SIG-M5 treated with dmso at 0.1 percent for 504 hours (cell line): Measurements from ENCODE around the gene UBXN1.
A peak's percentile ranks its signal among the peaks of the same experiment; 100 is the strongest.

Source experiments
- DNase-seq: peaks from one replicate; lab custom pipeline; 2025; ENCODE audit not compliant: unreplicated experiment; lab: John Stamatoyannopoulos, UW

The UBXN1 gene

DNA sequence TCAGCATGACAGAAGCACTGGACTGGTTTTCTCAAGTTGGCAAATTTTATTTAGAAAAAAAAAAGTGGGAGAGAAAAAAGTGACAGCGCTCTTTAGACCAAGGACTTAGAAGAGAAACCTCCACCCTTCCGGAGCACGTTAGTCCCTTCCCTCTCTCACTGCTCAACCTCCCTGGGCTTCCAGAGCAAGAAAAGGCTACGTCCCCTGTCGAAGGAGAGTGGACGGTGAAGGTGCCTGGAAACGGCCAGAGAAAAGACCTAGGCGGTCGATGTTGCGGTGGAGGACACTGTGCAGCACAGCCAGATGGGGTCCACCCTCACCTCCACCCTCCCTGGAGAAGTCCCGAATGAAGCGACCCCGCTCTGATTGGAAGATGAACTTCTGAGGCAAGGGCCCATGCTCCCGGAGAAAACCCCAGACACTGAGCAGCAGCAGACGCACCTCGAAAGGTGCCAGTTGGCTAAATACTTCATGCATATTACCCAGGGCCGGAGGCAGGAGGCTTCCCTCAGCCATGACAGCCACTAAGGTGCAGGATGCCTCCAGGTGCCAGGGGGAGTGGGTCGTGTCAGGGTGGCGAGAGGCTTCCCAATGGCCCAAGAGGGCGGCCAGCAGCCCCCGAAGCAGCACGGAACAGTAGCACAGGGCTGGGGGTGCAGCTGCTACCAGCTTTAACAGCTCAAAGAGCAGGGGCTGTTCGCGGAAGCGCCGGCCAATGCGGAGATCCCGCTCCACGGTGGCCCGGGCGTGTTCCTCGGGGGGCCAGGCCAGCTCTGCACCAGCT, 31.9 kb downstream of the UBXN1 start:
- DNase-seq, result no peak

DNA sequence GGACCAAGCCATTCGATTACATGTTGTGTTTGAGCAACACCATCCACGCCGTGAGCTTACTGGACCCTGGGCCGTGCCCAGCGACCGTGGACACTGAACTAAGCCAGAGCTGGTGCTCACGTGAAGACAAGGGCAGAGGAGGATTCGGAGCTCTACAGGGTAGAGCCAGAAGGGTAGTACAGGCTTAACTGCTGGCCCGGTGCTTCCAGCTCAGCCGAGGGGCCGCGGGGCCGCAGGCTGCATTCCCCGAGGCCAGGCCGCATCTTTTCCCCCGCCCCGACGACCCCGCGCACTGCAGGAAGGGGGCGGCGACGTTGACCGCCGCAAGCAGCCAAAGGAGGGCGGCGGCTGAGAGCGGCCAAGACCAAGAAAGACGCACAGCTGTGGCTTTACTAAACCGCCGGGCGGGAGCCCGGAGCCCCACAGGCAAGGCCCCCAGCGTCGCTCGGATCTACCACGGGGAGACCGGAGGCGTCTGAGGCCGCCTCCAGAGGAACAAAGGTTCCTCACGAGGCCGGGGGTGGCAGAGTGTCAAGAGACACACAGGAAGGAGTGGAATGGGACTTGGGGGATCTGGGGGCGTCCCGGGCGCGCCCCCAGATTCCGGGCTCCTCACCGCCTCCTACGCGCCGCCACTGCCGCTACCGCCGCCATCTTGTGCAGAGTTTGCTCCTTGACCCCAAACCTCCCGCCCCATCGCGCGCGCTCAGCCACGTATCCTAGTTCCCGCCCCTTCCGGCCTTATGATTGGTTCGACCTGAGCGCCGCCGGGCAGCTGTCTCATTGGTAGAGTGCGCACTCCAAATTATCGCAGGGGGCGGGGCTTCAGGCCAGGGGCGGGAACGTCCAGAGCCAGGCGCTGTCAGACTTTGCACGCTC, 32.7 kb downstream of the UBXN1 start, which contains the start of gene GANAB:
TSS of gene GANAB (minus strand) at position 668 of the 879 bp plus-strand sequence. CDS start at position 654, 14 bp downstream.
- DNase-seq, result peak; percentile 97

- DNase-seq, result no peak
These were observed 33.3 kb downstream of the UBXN1 start for GRCh38 chr11:62645671-62645945.

DNA sequence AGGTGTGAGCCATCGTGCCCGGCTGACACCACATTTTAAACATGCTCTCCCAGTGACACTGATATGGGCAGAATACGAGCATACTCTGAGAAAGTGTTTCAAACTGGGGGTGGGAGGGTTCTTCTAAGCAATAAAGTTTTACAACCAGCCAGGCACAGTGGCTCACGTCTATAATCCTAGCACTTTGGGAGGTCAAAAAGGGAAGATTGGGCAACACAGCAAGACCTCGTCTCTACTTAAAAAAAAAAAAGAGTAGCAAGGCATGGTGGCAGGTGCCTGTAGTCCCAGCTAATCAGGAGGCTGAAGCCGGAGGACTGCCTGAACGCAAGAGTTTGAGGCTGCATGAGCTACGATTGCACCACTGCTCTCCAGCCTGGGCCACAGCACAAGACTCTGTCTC, 34.7 kb downstream of the UBXN1 start:
- DNase-seq, result peak; percentile 16

DNA sequence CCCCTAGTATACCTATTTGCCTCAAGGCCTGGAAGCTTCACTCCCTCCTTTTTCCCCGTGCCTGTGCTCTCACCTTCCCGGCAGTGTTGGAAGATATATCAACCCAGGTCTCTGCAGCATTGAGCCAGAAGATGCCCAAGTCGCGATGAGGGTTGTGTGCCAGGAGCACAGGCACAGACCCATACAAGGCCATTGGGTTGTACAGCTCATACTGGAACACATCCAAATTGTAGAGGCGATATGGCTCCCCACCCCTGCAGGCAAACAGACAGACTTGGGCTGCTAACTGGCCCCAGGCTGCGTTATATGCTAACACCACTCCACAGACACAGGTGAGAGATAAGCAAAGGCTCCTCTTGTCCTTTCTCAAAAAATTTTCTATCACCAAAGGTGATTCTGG, 46.4 kb downstream of the UBXN1 start:
- no peak for DNase-seq

GRCh38 chr11:62627713-62628112, 51.2 kb downstream of the UBXN1 start:
- DNase-seq, result peak; percentile 12
